ENCODE data around the gene ZBTB39. TPM values are rescaled to one million over a fixed set of nuclear protein-coding genes. Genes with fewer than 3 reads are reported as not detected.
"Not testable (repeated sequence)": the region's sequence is repeated elsewhere in the genome, so short reads cannot be mapped to it uniquely, and the experiment has no call there.

The ZBTB39 gene
- total RNA-seq, 4 donors from 2014 or later: 5.2 to 6.1 (median 6.1) TPM

- intact Hi-C loops (cut with DNase I; ENCODE audit: low total_unique reads): loop anchor here (5.0 kb wide), 1 partner anchor 230 kb away; no protein-coding TSS in a partner anchor
Measured at GRCh38 chr12:56987011-56987410, 19.3 kb downstream of the ZBTB39 start.

DNA sequence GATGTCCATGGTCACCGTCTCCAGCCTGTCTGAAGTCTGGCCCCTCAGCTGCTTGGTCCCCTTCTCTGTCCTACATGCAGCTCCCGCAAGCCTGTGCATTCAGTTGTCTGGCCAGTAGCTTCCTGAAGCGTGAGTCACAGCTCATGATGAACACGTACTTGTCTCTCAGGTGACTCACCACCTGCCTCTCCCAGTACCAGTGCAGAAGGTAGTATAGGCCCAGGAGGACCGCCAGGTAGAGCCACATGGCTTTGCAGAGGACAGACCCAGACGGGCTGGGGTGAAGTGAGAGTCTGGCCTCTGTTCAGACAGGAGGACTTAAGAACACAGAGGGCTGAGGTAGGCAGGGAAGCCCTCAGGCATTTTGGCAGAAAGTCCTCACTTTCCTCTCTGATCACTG, 20.6 kb downstream of the ZBTB39 start:
- not testable (repeated sequence) for H3K4me3 ChIP-seq (ENCODE audit: low read depth, poor library complexity, severe bottlenecking)
- intact Hi-C loops (cut with DNase I; ENCODE audit: low total_unique reads): loop anchor here (5.0 kb wide), 1 partner anchor 228 kb away; no protein-coding TSS in a partner anchor
- DNase-seq (ENCODE audit: low spot score in 2 of 2): peak in 1 of 2 donors; percentile 83
- 45 to 59% methylated on average over 5 of the region's 6 CpGs for WGBS, 2 donors

More at GRCh38 chr12:56987011-56987410, 19.3 kb downstream of the ZBTB39 start:
- DNase-seq (ENCODE audit: low spot score in 2 of 2): peak in 1 of 2 donors; percentile 54
- no peak for TF ChIP-seq POLR2A (IDR thresholded peaks at IDR 0.05)
- no peak for TF ChIP-seq CTCF (IDR thresholded peaks at IDR 0.05)
- no peak overlapping the region for H3K4me3 ChIP-seq (ENCODE audit: low read depth, poor library complexity, severe bottlenecking)

DNA sequence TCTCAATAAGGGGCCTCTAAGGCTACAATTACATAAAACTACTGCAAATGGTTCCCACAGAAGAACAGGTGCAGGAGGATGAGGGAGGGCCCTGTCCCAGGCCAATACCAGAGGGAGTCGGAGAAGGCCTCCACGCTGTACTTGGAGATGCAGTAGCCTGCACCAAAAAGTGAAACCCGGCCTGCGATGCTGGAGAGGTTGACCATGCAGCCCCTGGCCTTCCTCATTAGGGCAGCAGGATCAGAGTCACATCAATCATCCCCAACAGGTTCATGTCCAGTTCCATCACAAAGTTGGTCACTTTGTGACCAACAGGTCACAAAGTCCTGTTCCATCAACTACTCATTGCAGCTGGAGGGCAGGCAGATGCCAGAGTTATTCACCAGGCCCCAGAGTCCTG, 23.0 kb downstream of the ZBTB39 start:
- intact Hi-C loops (cut with DNase I; ENCODE audit: low total_unique reads): no loop called here
- no peak for DNase-seq (ENCODE audit: low spot score in 2 of 2)
- TF ChIP-seq POLR2A (IDR thresholded peaks at IDR 0.05) (no peak), CTCF (IDR thresholded peaks at IDR 0.05) (no peak)
- 98 to 99% methylated on average over 4 of the region's 4 CpGs for WGBS, 2 donors
- H3K4me3 ChIP-seq (ENCODE audit: low read depth, poor library complexity, severe bottlenecking): no peak overlapping the region

DNA sequence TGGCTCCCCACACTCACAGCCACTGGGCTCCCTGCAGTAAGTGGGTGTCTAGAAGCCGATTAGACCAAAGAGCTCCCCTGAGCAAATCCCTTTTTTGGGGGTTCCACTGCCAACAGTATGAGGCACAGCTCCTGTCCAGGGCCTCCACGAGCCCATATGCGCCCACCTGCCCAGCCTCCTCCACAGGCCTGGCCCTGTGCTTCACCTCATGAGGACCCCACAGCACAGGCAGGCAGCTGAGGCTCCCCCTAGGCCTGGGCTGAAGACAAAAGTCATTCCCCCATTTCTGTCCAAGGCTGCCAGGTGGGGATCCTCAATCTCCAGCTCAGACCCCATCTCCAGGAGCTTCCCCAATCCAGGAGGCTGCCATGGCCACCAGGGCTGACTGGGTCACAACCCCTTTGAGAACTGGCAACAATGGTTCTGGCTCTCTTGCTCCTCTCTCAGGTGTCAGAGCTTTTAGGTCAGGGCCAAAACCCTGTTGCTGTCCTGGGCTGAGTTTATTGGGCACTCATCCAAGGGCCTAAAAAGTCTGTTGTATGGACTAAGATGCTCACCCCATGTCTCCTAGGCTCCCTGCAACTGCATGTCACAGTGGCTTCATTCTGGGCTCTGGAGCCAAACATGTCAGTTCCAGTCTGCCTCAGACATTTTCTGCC, 23.6 kb downstream of the ZBTB39 start:
- DNase-seq (ENCODE audit: low spot score in 2 of 2); H3K4me3 ChIP-seq (ENCODE audit: low read depth, poor library complexity, severe bottlenecking); intact Hi-C loops (cut with DNase I; ENCODE audit: low total_unique reads): not testable (repeated sequence)
- WGBS, 2 donors: 86 to 94% methylated on average over 2 to 3 of the region's 3 CpGs

GRCh38 chr12:56980941-56981530, 25.3 kb downstream of the ZBTB39 start:
- intact Hi-C loops (cut with DNase I; ENCODE audit: low total_unique reads): no loop called here
- no peak for TF ChIP-seq CTCF (IDR thresholded peaks at IDR 0.05)
- no peak for TF ChIP-seq POLR2A (IDR thresholded peaks at IDR 0.05)
- H3K4me3 ChIP-seq (ENCODE audit: low read depth, poor library complexity, severe bottlenecking): no peak overlapping the region
- no peak for DNase-seq (ENCODE audit: low spot score in 2 of 2)
- 88 to 98% methylated on average over 4 of the region's 4 CpGs for WGBS, 2 donors

- DNase-seq (ENCODE audit: low spot score in 2 of 2): no peak
- TF ChIP-seq CTCF (IDR thresholded peaks at IDR 0.05) (no peak), POLR2A (IDR thresholded peaks at IDR 0.05) (no peak)
- 73 to 79% methylated on average over 6 of the region's 6 CpGs for WGBS, 2 donors
- no peak overlapping the region for H3K4me3 ChIP-seq (ENCODE audit: low read depth, poor library complexity, severe bottlenecking)
- intact Hi-C loops (cut with DNase I; ENCODE audit: low total_unique reads): no loop called here
Measured at GRCh38 chr12:56980268-56980667, 26.1 kb downstream of the ZBTB39 start.

DNA sequence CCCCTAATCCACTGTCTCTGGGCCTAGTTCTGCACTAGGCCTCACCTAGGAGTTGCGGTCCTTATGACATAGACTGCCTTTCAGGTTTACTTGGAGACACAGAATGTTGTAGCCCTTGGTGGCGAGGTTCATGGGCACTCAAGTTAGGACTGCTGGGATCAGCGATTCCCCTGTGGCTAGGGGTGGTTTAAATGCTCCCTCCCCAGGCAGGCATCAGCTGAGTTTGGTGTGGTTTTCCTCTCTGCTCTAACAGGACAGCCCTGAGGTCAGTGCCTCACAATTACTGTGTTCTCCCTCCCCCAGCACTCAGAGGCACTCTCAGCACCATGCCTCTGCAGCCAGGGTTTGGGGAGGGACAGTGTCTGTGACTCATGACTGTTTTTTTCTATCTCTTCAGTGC, 26.7 kb downstream of the ZBTB39 start:
- H3K4me3 ChIP-seq (ENCODE audit: low read depth, poor library complexity, severe bottlenecking): no peak overlapping the region
- intact Hi-C loops (cut with DNase I; ENCODE audit: low total_unique reads): no loop called here
- TF ChIP-seq CTCF (IDR thresholded peaks at IDR 0.05): no peak
- TF ChIP-seq POLR2A (IDR thresholded peaks at IDR 0.05): no peak
- DNase-seq (ENCODE audit: low spot score in 2 of 2): no peak
- 97 to 100% methylated on average over 3 of the region's 3 CpGs for WGBS, 2 donors

Data from lower leg skin (tissue), 4 donors.